Mucosa of descending colon (tissue), 3 donors: ENCODE results near the gene FUBP3. TPM values are rescaled to one million over a fixed set of nuclear protein-coding genes. Genes with fewer than 3 reads are reported as not detected.
"Not testable (repeated sequence)": the region's sequence is repeated elsewhere in the genome, so short reads cannot be mapped to it uniquely, and the experiment has no call there.

Source experiments
- ATAC-seq: fragments of 200-7000 bp; cut with Tn5 transposase; one replicate; pipeline ENCODE4 v1.9.1; 2020; ENCODE audit warnings: mild to moderate bottlenecking, moderate library complexity
- DNase-seq, 3 donors: peaks; one replicate each; pipeline ENCODE4 v3.0.0-alpha.2; 2020
- H3K36me3 ChIP-seq: fragments of 200-600 bp; one replicate; pipeline ENCODE4 v1.8.0; 2021; ENCODE audit warnings: low read depth, mild to moderate bottlenecking
- H3K4me1 ChIP-seq: fragments of 200-600 bp; one replicate; pipeline ENCODE4 v1.8.0; 2021; ENCODE audit warnings: low read depth, mild to moderate bottlenecking
- H3K4me3 ChIP-seq: fragments of 200-600 bp; one replicate; pipeline ENCODE4 v1.8.0; 2021; ENCODE audit warnings: mild to moderate bottlenecking
- H3K9me3 ChIP-seq: fragments of 200-600 bp; one replicate; pipeline ENCODE4 v1.8.0; 2021; ENCODE audit warnings: mild to moderate bottlenecking
- intact Hi-C, 2 donors: fragments of 100-400 bp; cut with DNase I in 1 of 2; cut with micrococcal nuclease in 1 of 2; formaldehyde crosslinking; loops; one replicate each; pipeline versions ENCODE4 v1.11.0 to v1.11.1; 2022; cut with DNase I, micrococcal nuclease
- total RNA-seq, 3 donors: library from RNA; stranded (reverse); fragmentation: NEBNext Ultra II Directional in 2 of 3; extraction: Animal tissue kit (Norgen Biotek cat#: 25700) in 2 of 3; gene quantifications; one replicate each; pipeline versions ENCODE4 v1.2.1 to v1.2.4, GENCODE V29; 2021 to 2023
- TF ChIP-seq, protein P1 (sequence below): fragments of 200-600 bp; IDR thresholded peaks from one replicate; pipeline ENCODE4 v1.8.0; 2022; ENCODE audit warnings: antibody characterized with exemption, mild to moderate bottlenecking
- donor health status: DM: no; HTN: no; CAD: no; lungs with moderate emphysema.
- donor health status: DM: no; HTN: no; CAD: no.
- donor health status: DM: no; HTN: yes; CAD: no.

FUBP3 gene
- total RNA-seq, 3 donors from 2014 or later: 36.5 to 56.5 (median 43.3) TPM

DNA sequence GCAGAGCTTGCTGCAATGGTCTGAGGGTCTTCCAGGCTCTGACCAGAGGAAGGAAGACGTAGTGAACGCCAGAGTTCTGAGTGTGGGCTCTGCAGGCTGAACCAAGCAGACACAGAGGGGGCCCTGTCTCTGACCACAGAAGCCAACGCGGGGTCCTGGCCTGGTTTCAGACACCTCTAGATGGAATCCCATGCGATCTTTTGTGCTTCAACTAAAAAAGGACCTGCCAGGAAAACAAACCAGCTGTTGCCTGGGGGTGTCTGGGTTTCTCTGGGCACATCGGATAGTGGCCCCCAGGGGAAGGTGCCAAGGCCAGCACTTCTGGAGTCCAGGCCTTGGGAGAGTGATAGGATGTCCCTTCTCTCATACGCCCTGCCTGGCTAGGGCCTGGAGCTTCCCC lies 97.9 kb downstream of the FUBP3 start:
- intact Hi-C loops: no loop called here
- Histone ChIP-seq H3K36me3 (no peaks in the 10 kb centered on the region), H3K4me1 (peaks cover 8% of the 10 kb centered on the region), H3K9me3 (no peaks in the 10 kb centered on the region), H3K4me3 (no peak overlapping the region)
- ATAC-seq: no peak
- no peak for DNase-seq
- TF ChIP-seq, protein P1, sequence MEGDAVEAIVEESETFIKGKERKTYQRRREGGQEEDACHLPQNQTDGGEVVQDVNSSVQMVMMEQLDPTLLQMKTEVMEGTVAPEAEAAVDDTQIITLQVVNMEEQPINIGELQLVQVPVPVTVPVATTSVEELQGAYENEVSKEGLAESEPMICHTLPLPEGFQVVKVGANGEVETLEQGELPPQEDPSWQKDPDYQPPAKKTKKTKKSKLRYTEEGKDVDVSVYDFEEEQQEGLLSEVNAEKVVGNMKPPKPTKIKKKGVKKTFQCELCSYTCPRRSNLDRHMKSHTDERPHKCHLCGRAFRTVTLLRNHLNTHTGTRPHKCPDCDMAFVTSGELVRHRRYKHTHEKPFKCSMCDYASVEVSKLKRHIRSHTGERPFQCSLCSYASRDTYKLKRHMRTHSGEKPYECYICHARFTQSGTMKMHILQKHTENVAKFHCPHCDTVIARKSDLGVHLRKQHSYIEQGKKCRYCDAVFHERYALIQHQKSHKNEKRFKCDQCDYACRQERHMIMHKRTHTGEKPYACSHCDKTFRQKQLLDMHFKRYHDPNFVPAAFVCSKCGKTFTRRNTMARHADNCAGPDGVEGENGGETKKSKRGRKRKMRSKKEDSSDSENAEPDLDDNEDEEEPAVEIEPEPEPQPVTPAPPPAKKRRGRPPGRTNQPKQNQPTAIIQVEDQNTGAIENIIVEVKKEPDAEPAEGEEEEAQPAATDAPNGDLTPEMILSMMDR: no peak

DNA sequence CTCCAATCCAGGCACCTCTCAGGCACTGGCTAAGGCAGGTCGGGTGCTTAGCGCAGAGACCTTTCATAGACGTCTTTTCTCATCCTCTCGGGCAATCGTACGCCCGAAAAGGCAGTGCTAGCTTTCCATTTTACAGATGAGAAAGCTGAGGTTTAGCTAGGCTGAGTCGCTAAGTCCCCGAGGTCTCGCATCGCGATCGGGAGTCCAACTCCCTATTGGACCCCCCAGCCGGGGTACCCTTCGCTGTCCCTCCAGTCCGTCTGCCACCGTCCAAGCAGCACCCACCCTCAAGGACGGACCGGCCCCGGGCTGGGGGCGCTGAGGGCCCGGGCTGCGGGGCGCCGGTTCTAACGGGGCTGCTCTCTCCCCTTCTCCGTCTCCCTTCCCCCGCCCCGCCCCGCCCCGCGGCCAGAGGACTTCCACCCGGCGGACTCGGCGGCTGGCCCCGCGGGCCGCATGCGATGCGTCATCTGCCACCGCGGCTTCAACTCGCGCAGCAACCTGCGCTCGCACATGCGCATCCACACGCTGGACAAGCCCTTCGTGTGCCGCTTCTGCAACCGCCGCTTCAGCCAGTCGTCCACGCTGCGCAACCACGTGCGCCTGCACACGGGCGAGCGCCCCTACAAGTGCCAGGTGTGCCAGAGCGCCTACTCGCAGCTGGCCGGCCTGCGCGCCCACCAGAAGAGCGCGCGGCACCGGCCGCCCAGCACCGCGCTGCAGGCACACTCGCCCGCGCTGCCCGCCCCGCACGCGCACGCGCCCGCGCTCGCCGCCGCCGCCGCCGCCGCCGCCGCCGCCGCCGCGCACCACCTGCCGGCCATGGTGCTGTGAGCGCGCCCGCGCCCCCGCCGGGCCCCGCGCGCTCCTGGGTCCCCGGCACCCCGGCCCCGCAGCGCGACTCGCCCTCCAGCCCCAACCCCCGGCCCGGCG lies 101.7 kb downstream of the FUBP3 start:
- intact Hi-C loops: loop anchor here (5.0 kb wide), 2 partner anchors 219 to 224 kb away; no protein-coding TSS in a partner anchor
- H3K4me1 ChIP-seq: peaks cover 10% of the 10 kb centered on the region
- H3K4me3 ChIP-seq: no peak overlapping the region
- no peaks in the 10 kb centered on the region for H3K36me3 ChIP-seq
- ATAC-seq: peak; percentile 86
- TF ChIP-seq, protein P1: no peak
- DNase-seq: peak; percentile 75 to 89 (median 89)
- H3K9me3 ChIP-seq: no peaks in the 10 kb centered on the region

DNA sequence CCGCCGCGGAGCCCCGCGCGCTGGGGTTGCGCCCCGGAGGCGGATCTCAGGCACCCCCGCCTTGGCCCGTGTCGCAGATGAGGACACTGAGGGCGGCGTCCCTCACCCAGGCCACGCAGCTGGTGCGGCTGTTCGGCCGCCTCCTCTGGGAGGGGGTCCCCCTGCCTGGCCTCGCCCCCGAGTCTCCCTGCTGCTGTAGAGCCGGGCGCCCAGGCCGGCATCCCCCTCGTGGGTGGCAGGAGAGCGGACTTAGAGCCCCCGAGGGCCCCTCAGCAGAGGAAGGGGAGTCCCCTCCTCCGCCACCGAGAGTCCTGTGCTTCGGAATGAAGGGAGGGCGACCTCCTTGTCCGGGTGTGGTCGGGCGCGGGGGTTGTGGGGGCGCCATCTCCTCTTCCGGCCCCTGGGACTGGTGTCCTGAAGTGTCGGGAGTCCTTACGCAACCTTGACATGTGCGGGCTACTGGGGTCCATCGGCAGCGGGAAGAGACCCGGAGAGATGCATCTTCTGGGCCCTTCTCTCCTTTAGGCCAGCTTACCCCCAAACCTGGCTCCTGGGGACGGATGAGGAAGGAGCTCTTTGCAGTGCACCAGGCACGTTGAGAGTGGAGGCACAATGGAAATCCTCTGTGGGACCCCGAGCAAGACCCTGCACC lies 102.5 kb downstream of the FUBP3 start:
- Histone ChIP-seq H3K9me3 (no peaks in the 10 kb centered on the region), H3K4me1 (peaks cover 10% of the 10 kb centered on the region), H3K36me3 (no peaks in the 10 kb centered on the region), H3K4me3 (no peak overlapping the region)
- intact Hi-C loops: loop anchor here (5.0 kb wide), 2 partner anchors 220 to 225 kb away; no protein-coding TSS in a partner anchor
- ATAC-seq: peak; percentile 34
- DNase-seq: peak in 2 of 3 donors; percentile 62 to 68
- TF ChIP-seq, protein P1: no peak

DNA sequence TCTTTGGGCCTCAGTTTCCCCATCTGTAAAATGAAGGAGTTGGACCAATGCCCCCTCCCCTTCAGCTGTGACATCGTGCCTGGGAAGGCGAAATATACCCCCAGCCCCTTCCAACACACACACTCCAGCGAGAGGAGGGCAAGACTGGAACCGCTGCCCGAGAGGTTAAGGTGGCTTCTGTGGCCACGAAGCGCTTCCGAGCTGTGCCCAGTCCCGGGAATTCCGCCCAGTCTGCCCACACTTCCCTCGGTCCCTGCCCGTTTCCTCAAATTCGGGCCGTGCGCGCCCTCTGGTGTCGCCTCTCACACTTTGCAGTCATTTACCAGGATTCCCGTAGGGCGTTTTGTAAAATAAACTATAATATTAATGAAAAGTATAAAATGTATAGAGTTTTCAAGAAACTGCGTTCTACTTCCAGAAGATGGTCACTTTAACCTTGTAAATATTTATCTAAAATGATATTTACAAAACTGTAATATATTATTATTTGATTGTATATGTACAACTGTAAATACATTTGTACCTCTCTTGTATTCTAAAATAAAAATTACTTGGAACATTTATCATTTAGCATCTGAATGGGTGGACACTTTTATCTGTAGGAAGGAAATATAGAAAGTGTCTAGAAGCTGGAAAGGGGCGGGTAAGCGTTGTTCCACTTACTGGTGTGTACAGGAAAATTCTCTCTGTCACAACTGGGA lies 103.2 kb downstream of the FUBP3 start:
- Histone ChIP-seq H3K36me3 (no peaks in the 10 kb centered on the region), H3K4me1 (peaks cover 10% of the 10 kb centered on the region), H3K9me3 (no peaks in the 10 kb centered on the region), H3K4me3 (no peak overlapping the region)
- DNase-seq (peak; percentile 81 to 86 (median 83)), ATAC-seq (peak; percentile 86)
- TF ChIP-seq, protein P1: peak; percentile 71
- intact Hi-C loops: loop anchor here (5.0 kb wide), 2 partner anchors 220 to 225 kb away; no protein-coding TSS in a partner anchor

DNA sequence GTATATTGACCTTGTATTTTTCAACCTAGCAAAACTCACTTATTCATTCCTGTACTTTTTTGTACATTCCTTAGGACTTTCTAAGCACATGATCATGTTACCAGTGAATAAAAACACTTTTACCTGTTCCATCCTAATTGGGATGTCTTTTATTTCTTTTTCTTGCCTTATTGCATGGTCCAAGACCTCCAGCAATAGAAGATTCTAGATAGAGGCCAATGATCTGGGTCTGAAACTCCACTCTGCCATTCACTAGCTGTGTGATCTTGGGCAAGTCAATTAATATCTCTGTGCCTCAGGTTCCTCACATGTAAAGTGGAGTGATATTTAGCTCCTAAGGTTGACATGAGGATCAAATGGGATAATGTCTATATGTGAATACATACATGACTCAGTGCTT lies 105.7 kb downstream of the FUBP3 start:
- no peaks in the 10 kb centered on the region for H3K36me3 ChIP-seq
- no peak overlapping the region for H3K4me3 ChIP-seq
- H3K9me3 ChIP-seq: no peaks in the 10 kb centered on the region
- ATAC-seq (no peak), DNase-seq (no peak)
- intact Hi-C loops: no loop called here
- TF ChIP-seq, protein P1: no peak
- H3K4me1 ChIP-seq: peaks cover 10% of the 10 kb centered on the region

DNA sequence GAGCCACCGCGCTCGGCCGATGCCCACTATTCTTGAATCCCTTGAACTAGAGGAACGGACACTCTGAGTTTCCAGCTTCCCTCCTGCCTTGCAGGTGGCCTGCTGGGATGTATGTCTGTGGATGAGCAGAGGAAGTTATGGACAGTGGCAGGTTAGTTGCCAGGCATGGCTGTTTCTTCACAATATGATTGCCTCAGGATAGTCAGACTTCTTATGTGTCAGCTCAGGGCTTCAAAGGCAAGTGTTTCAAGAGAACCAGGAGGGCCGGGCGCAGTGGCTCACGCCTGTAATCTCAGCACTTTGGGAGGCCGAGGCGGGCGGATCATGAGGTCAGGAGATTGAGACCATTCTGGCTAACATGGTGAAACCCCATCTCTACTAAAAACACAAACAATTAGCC lies 106.6 kb downstream of the FUBP3 start:
- H3K4me3 ChIP-seq, ATAC-seq, DNase-seq, H3K9me3 ChIP-seq, H3K4me1 ChIP-seq, intact Hi-C loops, H3K36me3 ChIP-seq: not testable (repeated sequence)
